Osteoblast (primary cell): Measurements from ENCODE around the gene PARL. TPM values are rescaled to one million over a fixed set of nuclear protein-coding genes. Genes with fewer than 3 reads are reported as not detected.

Experiments
- DNase-seq: peaks from one replicate; pipeline ENCODE4 v3.0.0; 2011; ENCODE audit warnings: low spot score, mixed read lengths; ENCODE audit not compliant: insufficient read length; ENCODE audit errors: missing footprints
- H2AFZ ChIP-seq: 2 replicates; pipeline ENCODE4 v1.6.0; 2011; ENCODE audit warnings: mild to moderate bottlenecking, low read length
- H3K27ac ChIP-seq: 2 replicates; pipeline ENCODE4 v1.5.1; 2011; ENCODE audit warnings: mild to moderate bottlenecking, low read depth, low read length, moderate library complexity
- H3K27me3 ChIP-seq: 2 replicates; pipeline ENCODE4 v1.6.0; 2012; ENCODE audit warnings: mild to moderate bottlenecking, control low read depth, inconsistent platforms, low read length, moderate library complexity; ENCODE audit not compliant: insufficient read depth
- H3K36me3 ChIP-seq: 2 replicates; pipeline ENCODE4 v1.5.1; 2011; ENCODE audit warnings: mild to moderate bottlenecking, low read length, control low read depth, moderate library complexity; ENCODE audit not compliant: insufficient read depth
- H3K4me1 ChIP-seq: 2 replicates; pipeline ENCODE4 v1.5.1; 2011; ENCODE audit warnings: mild to moderate bottlenecking, low read length, control low read depth, moderate library complexity; ENCODE audit not compliant: insufficient read depth
- H3K4me2 ChIP-seq: 2 replicates; pipeline ENCODE4 v1.6.0; 2011; ENCODE audit warnings: mild to moderate bottlenecking, low read length; ENCODE audit not compliant: insufficient read depth
- H3K4me3 ChIP-seq: fragments of 200-600 bp; sonication (generic); 3 replicates; pipeline ENCODE4 v1.5.1; 2012; ENCODE audit warnings: mild to moderate bottlenecking, low read length, inconsistent platforms; ENCODE audit not compliant: insufficient read depth
- H3K79me2 ChIP-seq: 2 replicates; pipeline ENCODE4 v1.6.0; 2012; ENCODE audit warnings: mild to moderate bottlenecking, low read length, control low read depth, inconsistent platforms; ENCODE audit not compliant: insufficient read depth
- H3K9me3 ChIP-seq: 2 replicates; pipeline ENCODE4 v1.5.1; 2011; ENCODE audit warnings: low read depth, low read length, control low read depth
- H4K20me1 ChIP-seq: 2 replicates; pipeline ENCODE4 v1.6.0; 2012; ENCODE audit warnings: mild to moderate bottlenecking, low read length, control low read depth; ENCODE audit not compliant: insufficient read depth
- total RNA-seq: library from RNA; depleted of rRNA; stranded (reverse); fragments of >200 nt; gene quantifications from 2 replicates; pipeline ENCODE4 v1.2.3, GENCODE V29; 2012
- TF ChIP-seq, protein P1 (sequence below): IDR thresholded peaks from 2 replicates; pipeline ENCODE4 v1.5.1; 2011; ENCODE audit warnings: mild to moderate bottlenecking, low read depth, low read length, moderate library complexity; ENCODE audit errors: extremely low read depth

The PARL gene
- total RNA-seq, 1 donor, result 34.0 TPM

DNA sequence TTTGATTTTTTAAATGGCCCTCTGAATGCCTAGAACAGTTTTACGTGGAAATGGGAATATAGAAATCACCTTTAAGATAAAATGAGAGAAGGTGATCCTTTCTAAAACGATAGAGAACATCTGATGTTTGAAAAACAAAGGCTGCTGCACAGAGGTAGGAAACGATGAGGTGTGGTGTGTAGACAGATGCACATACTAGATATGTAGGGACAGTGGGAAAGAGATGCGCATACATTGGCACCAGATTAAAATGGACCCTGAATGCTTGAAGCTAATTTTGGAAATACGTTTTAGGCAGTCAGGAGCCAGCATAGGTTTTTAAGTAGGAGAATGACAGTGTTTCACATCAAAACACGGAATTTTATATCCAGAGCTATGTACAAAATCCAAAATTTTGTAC lies 88.3 kb downstream of the PARL start:
- H3K36me3 ChIP-seq, result peaks cover 57% of the 10 kb centered on the region
- TF ChIP-seq, protein P1, sequence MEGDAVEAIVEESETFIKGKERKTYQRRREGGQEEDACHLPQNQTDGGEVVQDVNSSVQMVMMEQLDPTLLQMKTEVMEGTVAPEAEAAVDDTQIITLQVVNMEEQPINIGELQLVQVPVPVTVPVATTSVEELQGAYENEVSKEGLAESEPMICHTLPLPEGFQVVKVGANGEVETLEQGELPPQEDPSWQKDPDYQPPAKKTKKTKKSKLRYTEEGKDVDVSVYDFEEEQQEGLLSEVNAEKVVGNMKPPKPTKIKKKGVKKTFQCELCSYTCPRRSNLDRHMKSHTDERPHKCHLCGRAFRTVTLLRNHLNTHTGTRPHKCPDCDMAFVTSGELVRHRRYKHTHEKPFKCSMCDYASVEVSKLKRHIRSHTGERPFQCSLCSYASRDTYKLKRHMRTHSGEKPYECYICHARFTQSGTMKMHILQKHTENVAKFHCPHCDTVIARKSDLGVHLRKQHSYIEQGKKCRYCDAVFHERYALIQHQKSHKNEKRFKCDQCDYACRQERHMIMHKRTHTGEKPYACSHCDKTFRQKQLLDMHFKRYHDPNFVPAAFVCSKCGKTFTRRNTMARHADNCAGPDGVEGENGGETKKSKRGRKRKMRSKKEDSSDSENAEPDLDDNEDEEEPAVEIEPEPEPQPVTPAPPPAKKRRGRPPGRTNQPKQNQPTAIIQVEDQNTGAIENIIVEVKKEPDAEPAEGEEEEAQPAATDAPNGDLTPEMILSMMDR, result no peak
- no peak overlapping the region for H3K27ac ChIP-seq
- no peaks in the 10 kb centered on the region for H4K20me1 ChIP-seq
- no peak overlapping the region for H3K4me2 ChIP-seq
- H3K79me2 ChIP-seq, result peaks cover 3% of the 10 kb centered on the region
- H3K4me3 ChIP-seq, result no peak overlapping the region
- no peaks in the 10 kb centered on the region for H3K27me3 ChIP-seq
- no peak for DNase-seq
- H3K9me3 ChIP-seq, result no peaks in the 10 kb centered on the region
- no peaks in the 10 kb centered on the region for H3K4me1 ChIP-seq
- H2AFZ ChIP-seq, result no peak overlapping the region

DNA sequence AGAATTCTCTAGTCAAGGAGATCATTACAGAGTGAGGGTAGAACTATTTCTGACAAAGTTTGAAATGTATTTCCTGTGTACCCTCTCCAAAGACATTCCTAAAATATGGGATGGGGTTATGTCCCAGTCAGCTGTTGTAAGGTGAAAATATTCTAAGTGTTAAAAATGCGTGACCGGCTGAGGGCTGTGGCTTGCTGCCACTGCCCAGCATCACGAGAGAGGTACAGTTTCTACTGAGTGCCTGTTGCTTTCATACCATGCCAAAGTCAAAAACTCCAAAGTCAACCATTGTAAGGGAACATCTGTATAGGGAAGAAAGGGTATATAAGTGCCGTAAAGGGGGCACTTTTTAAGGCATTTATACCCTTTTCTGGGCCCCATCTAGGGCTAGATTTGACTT lies 90.2 kb downstream of the PARL start:
- Histone ChIP-seq H3K36me3 (peaks cover 56% of the 10 kb centered on the region), H2AFZ (no peak overlapping the region), H3K79me2 (peaks cover 17% of the 10 kb centered on the region), H3K4me2 (no peak overlapping the region), H3K9me3 (no peaks in the 10 kb centered on the region), H3K4me1 (no peaks in the 10 kb centered on the region), H3K27me3 (no peaks in the 10 kb centered on the region), H3K4me3 (no peak overlapping the region), H3K27ac (no peak overlapping the region), H4K20me1 (no peaks in the 10 kb centered on the region)
- DNase-seq, result no peak
- TF ChIP-seq, protein P1, result no peak

DNA sequence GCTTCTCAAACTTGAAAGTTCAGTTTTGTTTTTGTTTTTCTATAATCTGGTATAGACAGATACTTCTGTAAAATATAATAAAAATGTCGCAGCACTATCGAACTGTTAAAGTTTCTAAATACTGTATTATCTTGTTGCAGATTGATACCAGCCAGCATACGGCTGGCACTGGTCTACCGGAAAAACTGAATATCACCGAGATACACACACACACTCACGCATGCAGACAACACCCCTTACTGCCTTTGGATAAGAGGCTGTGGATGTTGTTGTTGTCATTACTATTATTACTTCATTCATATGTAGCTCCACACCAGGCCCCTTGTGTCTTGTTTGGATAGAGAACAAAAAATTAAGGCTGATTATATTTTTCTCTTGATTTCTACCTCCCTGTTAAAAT lies 91.7 kb downstream of the PARL start:
- Histone ChIP-seq H3K4me2 (no peak overlapping the region), H3K79me2 (peaks cover 24% of the 10 kb centered on the region), H2AFZ (no peak overlapping the region), H3K4me1 (no peaks in the 10 kb centered on the region), H3K36me3 (peaks cover 53% of the 10 kb centered on the region), H4K20me1 (no peaks in the 10 kb centered on the region), H3K27ac (no peak overlapping the region), H3K4me3 (no peak overlapping the region), H3K27me3 (no peaks in the 10 kb centered on the region), H3K9me3 (no peaks in the 10 kb centered on the region)
- TF ChIP-seq, protein P1, result no peak
- DNase-seq, result no peak

DNA sequence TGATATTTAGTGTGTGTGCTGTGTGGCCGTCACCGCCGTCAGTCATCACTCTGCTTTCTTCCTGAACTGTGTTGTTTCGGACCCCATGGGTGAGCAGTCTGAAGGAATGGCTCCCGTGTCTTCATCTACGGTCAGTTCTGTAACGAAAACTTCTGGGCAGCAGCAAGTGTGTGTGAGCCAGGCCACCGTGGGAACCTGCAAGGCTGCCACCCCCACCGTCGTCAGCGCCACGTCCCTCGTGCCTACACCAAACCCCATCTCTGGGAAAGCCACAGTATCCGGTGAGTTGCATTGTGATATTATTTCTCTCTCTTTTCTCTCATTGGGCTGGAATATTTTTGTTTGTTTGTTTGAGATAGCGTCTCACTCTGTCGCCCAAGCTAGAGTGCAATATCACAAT lies 94.0 kb downstream of the PARL start:
- Histone ChIP-seq H3K27me3 (no peaks in the 10 kb centered on the region), H2AFZ (no peak overlapping the region), H3K4me2 (no peak overlapping the region), H3K4me1 (no peaks in the 10 kb centered on the region), H3K36me3 (peaks cover 65% of the 10 kb centered on the region), H3K79me2 (peaks cover 24% of the 10 kb centered on the region), H3K4me3 (no peak overlapping the region), H3K9me3 (no peaks in the 10 kb centered on the region), H3K27ac (no peak overlapping the region), H4K20me1 (no peaks in the 10 kb centered on the region)
- TF ChIP-seq, protein P1, result no peak
- no peak for DNase-seq
